Activated CD4-positive, alpha-beta T cell treated with anti-CD3 and anti-CD28 coated beads for 24 hours (primary cell): ENCODE data around the gene KMT5C.
A peak's percentile ranks its signal among the peaks of the same experiment; 100 is the strongest.
"Not testable (repeated sequence)": the region's sequence is repeated elsewhere in the genome, so short reads cannot be mapped to it uniquely, and the experiment has no call there.

Experiments
- DNase-seq, 2 donors: peaks; one replicate each; pipeline ENCODE4 v3.0.0-alpha.2; 2020; ENCODE audit warnings: low read depth in 2 of 2

KMT5C gene

GRCh38 chr19:55316646-55317045, 23.0 kb upstream of the KMT5C start:
- DNase-seq: no peak

DNA sequence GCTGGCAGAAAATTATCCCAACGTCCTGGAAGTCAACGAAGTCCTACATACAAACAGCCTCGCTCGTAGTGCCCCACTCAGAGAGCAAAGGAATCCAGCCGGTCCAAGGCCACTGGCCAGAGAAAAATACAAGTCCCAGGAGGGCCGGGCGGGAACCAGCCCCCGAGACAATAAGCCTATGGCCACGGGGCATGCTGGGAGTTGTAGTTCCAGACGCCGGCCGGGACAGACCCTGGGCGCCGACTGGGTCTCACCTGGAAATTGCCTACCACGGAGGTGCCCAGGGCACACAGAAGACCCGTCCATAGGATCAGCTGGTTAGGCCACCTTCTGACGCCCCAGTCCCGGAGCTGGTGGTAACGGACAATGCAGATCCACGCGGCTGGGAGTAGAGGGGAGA, 19.9 kb upstream of the KMT5C start:
- no peak for DNase-seq

- DNase-seq: no peak
These were observed 18.7 kb upstream of the KMT5C start for GRCh38 chr19:55320844-55321419.

DNA sequence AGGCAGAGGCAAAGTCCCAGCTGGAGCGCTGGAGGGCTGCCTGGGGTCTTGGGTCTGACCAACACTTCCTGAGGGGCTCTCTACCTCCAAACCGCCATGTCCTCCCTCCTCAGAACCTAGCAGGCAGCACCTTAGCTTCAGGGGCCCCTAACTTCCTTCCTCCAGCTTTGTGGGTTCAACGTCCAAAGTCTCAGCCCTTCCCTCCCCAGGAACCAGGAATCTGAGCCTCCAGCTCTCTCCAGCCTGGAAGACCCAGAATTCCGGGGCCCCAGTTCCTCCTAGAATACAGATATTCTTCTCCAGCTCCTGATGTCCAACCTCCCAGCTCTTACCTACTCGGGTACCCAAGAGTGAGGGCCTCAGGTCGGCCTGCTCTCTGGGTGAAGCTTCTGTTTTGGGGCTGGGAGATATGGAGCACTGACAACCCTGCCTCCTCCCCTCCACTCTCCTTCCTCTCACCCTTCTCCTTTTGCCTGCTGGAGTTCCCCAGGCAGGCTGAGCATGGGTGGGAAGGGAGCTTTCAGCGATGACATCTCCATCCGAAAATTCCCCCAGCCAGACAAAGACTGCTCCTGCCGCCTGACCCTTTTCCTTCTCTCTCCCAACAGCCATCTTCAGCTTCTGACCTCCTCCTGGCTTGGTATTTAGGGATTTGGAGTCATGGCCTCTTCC, 18.1 kb upstream of the KMT5C start:
- no peak for DNase-seq

DNA sequence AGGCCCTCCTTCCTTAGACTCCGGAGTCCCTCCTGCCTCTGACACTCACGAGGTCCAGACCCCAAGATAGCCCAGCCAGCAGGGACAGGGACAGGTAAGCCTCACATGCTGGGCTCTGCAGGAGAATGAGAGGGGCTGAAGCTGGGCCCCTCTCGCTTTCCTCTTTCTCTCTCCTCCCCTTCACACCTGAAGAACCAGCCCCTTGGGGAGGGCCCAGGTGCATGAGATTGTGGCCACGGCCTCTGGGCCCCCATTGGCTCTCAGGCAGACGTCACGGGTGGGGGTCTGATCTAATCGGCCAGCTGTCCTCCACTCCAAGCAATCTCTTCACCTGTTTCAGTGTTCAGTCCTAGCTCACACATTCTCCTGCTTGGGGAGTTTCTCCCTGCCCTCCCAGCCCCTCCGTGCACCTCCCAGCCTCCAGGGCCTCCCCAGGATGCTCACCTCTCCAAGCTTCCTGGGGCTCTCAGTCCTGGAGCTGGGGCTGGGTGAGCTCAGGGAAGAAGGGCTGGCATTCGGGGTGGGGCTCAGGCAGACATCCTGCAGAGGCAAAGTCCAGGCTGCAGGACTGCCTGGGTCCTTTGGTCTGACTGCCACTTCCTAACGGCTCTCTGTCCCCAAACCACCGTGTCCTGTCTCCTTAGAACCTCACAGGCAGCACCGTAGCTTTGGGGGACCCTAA, 17.3 kb upstream of the KMT5C start:
- no peak for DNase-seq

DNA sequence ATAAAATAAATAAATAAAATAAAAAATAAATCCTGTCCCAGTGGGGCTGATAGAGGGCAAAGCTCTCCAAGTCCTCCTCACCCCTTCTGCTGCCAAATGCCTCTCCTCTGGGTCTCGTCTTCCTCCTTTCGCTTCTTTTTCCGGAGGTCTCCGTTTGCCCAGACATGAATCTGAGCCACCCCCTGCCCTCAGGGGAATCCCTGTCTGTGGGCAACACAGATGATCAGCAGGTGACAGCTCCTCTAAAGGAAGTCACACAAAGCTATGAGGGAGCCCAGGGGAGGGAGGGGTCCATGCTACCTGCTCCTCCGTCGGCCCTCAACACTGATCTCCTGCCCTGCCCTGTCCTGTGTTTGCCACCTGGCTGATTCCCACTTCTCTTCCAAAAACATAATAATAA, 15.0 kb upstream of the KMT5C start:
- no peak for DNase-seq

DNA sequence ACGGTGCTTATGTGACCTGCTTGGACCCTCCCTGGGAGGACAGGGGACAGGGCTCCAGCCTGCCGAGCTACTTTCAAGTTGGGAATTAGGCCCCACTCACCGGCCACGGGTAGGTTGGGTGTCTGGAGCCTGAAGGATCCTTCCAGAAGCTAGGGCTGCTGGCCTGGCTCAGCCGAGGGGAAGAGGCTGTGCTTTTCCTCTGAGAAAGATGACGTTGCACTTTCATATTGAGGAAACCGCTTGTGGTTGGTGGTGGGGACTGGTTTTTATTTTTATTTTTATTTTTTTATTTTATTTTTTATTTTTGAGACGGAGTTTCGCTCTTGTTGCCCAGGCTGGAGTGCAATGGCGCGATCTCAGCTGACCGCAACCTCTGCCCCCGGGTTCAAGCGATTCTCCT, 14.5 kb upstream of the KMT5C start, which contains the start of gene TMEM150B:
Gene TMEM150B, minus strand, starts transcription at position 170 of the 400 bp plus-strand sequence. CDS start 4,305 bp downstream, outside the sequence.
- no peak for DNase-seq

DNA sequence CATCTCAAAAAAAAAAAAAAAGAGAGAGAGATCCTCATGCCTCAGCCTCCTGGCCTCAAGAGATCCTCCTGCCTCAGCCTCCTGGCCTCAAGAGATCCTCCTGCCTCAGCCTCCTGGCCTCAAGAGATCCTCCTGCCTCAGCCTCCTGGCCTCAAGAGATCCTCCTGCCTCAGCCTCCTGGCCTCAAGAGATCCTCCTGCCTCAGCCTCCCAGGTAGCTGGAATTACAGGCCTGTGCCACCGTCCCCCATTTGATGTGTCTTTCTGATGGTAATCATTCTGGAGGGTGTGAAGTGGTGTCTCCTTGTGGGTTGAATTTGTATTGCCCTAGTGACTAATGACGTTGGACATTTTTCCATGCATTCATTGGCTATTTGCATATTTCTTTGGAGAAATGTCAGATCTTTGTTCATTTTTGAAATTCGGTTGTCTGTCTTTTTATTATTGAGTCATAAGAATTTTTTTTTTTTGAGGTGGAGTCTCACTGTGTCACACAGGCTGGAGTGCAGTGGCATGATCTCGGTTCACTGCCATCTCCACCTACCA, 10.8 kb upstream of the KMT5C start:
- not testable (repeated sequence) for DNase-seq

DNA sequence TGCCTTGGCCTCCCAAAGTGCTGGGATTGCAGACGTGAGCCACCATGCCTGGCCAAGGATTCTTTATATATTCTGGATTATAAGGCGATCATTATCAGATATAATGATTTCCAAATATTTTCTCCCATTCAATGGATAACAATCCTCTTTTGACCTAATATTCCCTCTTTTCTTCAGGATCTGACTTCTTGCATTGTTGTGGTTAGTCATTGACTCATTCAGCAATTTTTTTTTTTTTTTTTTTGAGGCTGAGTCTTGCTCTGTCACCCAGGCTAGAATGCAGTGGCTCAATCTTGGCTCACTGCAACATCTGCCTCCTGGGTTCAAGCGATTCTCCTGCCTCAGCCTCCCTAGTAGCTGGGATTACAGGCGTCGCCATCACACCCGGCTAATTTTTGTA, 9.9 kb upstream of the KMT5C start:
- not testable (repeated sequence) for DNase-seq

DNA sequence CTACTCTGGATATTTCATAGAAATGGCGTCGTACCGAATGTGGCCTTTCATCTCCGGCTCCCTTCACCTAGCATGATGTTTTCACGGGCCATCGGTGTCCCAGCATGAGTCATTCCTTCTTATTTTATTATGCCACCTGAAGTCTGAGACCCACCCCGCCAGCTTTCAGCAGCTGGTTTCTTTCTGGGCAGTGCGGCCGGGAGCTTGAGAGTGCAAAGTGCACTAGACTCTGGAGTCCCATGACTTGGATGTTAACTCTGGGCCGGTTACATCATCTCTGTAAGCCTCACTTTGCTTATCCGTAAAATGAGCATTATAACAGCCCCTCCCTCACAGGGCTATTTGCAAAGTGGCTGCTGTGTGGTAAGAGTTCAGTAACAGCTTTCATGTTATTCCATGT, 5.8 kb upstream of the KMT5C start:
- DNase-seq: no peak

- no peak for DNase-seq
These were observed 3.6 kb upstream of the KMT5C start for GRCh38 chr19:55336101-55336500.

- no peak for DNase-seq
These were observed 460 bp downstream of the KMT5C start for GRCh38 chr19:55339889-55340783.

- DNase-seq: no peak
These were observed 1.1 kb downstream of the KMT5C start for GRCh38 chr19:55340784-55341147.

DNA sequence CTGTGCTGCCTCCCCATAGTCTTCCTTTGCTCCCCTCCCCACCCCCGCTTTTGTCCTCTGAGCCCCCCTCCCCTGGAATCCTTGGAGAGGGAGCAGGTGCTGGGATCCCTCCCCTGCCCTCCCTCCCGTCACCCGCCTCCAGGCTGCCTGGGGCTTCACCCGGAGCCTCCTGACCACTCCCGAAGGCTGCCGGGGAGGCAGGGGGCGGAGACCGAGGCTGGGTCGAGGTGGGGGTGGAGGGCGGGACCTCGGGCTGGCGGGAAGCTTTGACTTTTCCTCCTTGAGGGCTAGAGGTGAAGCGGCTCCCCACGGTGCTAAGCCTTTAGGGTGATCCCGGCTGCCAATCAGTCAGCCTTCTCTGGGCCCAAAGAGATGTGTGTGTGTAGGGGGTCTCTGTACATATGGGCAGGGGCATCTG, 1.5 kb downstream of the KMT5C start:
- DNase-seq: peak; percentile 42 to 66

DNA sequence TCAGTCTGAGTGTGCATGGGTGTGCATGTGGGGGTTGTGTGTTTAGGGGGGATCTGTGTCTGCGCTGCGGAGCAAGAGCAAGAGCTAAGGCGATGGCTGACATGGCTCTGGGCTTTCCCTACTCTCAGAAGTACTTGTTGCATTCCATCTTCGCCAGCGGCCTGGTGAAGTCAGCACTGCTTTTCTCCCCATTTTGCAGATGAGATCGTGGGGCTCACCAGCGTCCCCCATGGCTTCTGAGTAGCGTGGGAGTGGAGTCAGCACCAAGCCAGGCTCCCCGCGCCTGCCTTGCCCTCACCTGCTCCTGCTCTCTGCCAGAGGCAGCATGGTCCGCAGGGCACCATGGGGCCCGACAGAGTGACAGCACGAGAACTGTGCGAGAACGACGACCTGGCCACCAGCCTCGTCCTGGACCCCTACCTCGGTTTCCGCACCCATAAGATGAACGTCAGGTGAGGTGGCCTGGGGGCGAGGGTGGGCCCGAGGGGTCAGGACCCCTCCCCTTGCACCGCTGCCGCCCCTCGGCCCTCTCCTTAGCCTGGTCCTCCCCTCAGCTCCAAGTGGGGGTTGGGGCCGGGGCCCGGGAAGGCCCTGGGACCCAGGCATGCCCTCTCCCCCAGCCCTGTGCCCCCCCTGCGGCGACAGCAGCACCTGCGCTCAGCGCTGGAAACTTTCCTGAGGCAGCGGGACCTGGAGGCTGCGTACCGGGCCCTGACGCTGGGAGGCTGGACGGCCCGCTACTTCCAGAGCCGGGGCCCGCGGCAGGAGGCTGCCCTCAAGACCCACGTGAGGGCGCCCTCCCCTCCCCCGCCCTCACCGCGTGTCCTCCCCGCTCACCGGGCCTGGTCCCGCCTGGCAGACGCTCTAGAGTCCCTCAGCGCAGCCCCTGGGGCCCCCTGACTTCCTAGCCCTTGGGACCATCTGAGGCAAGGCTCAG, 2.2 kb downstream of the KMT5C start:
- DNase-seq: no peak

- no peak for DNase-seq
These were observed 4.8 kb downstream of the KMT5C start for GRCh38 chr19:55344444-55344843.

- DNase-seq: no peak
These were observed 5.6 kb downstream of the KMT5C start for GRCh38 chr19:55345101-55345817.

GRCh38 chr19:55345818-55346724, 6.4 kb downstream of the KMT5C start:
- no peak for DNase-seq
